H9 (cell line): ENCODE results near the gene HLA-F. TPM values are rescaled to one million over a fixed set of nuclear protein-coding genes. Genes with fewer than 3 reads are reported as not detected.

Experiments
- DNase-seq: peaks from one replicate; pipeline ENCODE4 v3.0.0-alpha.2; 2017
- H2AFZ ChIP-seq: one replicate; pipeline ENCODE4 v1.6.1; 2013; ENCODE audit warnings: mild to moderate bottlenecking, low read length, control low read depth, moderate library complexity
- H2AK5ac ChIP-seq: 2 replicates; pipeline ENCODE4 v1.6.1; 2013; ENCODE audit warnings: low read length, control low read depth, mixed read lengths; ENCODE audit not compliant: insufficient read length
- H2BK120ac ChIP-seq: one replicate; pipeline ENCODE4 v1.6.1; 2013; ENCODE audit warnings: low read depth, mild to moderate bottlenecking, low read length, control low read depth, inconsistent platforms; ENCODE audit not compliant: poor library complexity, severe bottlenecking
- H2BK12ac ChIP-seq: 2 replicates; pipeline ENCODE4 v1.6.1; 2013; ENCODE audit warnings: low read length, control low read depth, mixed read lengths, low read depth; ENCODE audit not compliant: insufficient read length
- H2BK15ac ChIP-seq: 2 replicates; pipeline ENCODE4 v1.6.1; 2013; ENCODE audit warnings: low read depth, low read length, control low read depth
- H2BK20ac ChIP-seq: one replicate; pipeline ENCODE4 v1.6.1; 2013; ENCODE audit warnings: low read depth, mild to moderate bottlenecking, low read length, control low read depth, inconsistent platforms; ENCODE audit not compliant: poor library complexity, severe bottlenecking
- H2BK5ac ChIP-seq: 2 replicates; pipeline ENCODE4 v1.6.1; 2013; ENCODE audit warnings: low read length, control low read depth, mixed read lengths; ENCODE audit not compliant: insufficient read length
- H3K14ac ChIP-seq: 2 replicates; pipeline ENCODE4 v1.6.1; 2013; ENCODE audit warnings: low read length, control low read depth; ENCODE audit not compliant: insufficient read depth
- H3K18ac ChIP-seq: 2 replicates; pipeline ENCODE4 v1.6.1; 2013; ENCODE audit warnings: low read depth, mild to moderate bottlenecking, mixed read lengths, low read length, control low read depth; ENCODE audit not compliant: insufficient read length
- H3K23ac ChIP-seq: 2 replicates; pipeline ENCODE4 v1.6.1; 2013; ENCODE audit warnings: low read length, control low read depth, mixed read lengths, low read depth; ENCODE audit not compliant: insufficient read length
- H3K23me2 ChIP-seq: 2 replicates; pipeline ENCODE4 v1.6.1; 2013; ENCODE audit warnings: low read depth, mild to moderate bottlenecking, mixed read lengths, low read length, control low read depth; ENCODE audit not compliant: insufficient read length, poor library complexity, severe bottlenecking
- H3K27ac ChIP-seq: 2 replicates; pipeline ENCODE4 v1.5.1; 2013; ENCODE audit warnings: low read length, control low read depth, mixed read lengths, low read depth; ENCODE audit not compliant: insufficient read length
- H3K27me3 ChIP-seq: 2 replicates; pipeline ENCODE4 v1.6.1; 2013; ENCODE audit warnings: low read length, control low read depth, inconsistent platforms; ENCODE audit not compliant: insufficient read depth
- H3K4ac ChIP-seq: 2 replicates; pipeline ENCODE4 v1.6.1; 2013; ENCODE audit warnings: low read depth, mild to moderate bottlenecking, control low read depth, inconsistent platforms, low read length, moderate library complexity
- H3K4me1 ChIP-seq: 2 replicates; pipeline ENCODE4 v1.6.1; 2013; ENCODE audit warnings: low read length, control low read depth, inconsistent platforms; ENCODE audit not compliant: insufficient read depth
- H3K4me2 ChIP-seq: 2 replicates; pipeline ENCODE4 v1.6.1; 2013; ENCODE audit warnings: low read length, control low read depth, mixed read lengths; ENCODE audit not compliant: insufficient read length, insufficient read depth
- H3K56ac ChIP-seq: 2 replicates; pipeline ENCODE4 v1.6.1; 2013; ENCODE audit warnings: low read depth, mild to moderate bottlenecking, mixed read lengths, low read length, control low read depth; ENCODE audit not compliant: insufficient read length
- H3K79me1 ChIP-seq: 2 replicates; pipeline ENCODE4 v1.6.1; 2013; ENCODE audit warnings: low read depth, mild to moderate bottlenecking, moderate library complexity, low read length, control low read depth, inconsistent platforms; ENCODE audit not compliant: insufficient read depth, poor library complexity, severe bottlenecking
- H3K79me2 ChIP-seq: 2 replicates; pipeline ENCODE4 v1.6.1; 2013; ENCODE audit warnings: low read length, control low read depth, inconsistent platforms; ENCODE audit not compliant: insufficient read depth
- H3K9ac ChIP-seq: 2 replicates; pipeline ENCODE4 v1.6.1; 2013; ENCODE audit warnings: low read length, control low read depth, mixed read lengths; ENCODE audit not compliant: insufficient read length; ENCODE audit errors: extremely low read depth
- H3K9me3 ChIP-seq: one replicate; pipeline ENCODE4 v1.6.1; 2013; ENCODE audit warnings: low read depth, low read length, inconsistent platforms; ENCODE audit not compliant: control insufficient read depth
- H3T11ph ChIP-seq: one replicate; pipeline ENCODE4 v1.6.1; 2013; ENCODE audit warnings: mild to moderate bottlenecking, low read length, control low read depth, inconsistent platforms
- H4K20me1 ChIP-seq: one replicate; pipeline ENCODE4 v1.6.1; 2013; ENCODE audit not compliant: control insufficient read depth, insufficient read length, insufficient read depth
- H4K5ac ChIP-seq: 2 replicates; pipeline ENCODE4 v1.6.1; 2013; ENCODE audit warnings: low read depth, mild to moderate bottlenecking, mixed read lengths, low read length, control low read depth; ENCODE audit not compliant: insufficient read length
- H4K8ac ChIP-seq: replicated peaks from 2 replicates; pipeline ENCODE4 v1.6.1; 2013; ENCODE audit warnings: low read length, control low read depth, mixed read lengths, low read depth; ENCODE audit not compliant: insufficient read length
- H4K91ac ChIP-seq: 2 replicates; pipeline ENCODE4 v1.6.1; 2013; ENCODE audit warnings: low read depth, mild to moderate bottlenecking, moderate library complexity, mixed read lengths, low read length, control low read depth; ENCODE audit not compliant: insufficient read length
- H3K27ac Mint-ChIP-seq, 3 experiments: 2 replicates in 2 of 3; 3 replicates in 1 of 3; pipeline ENCODE4 v1.8.0; 2020 to 2021; ENCODE audit warnings: mixed read lengths in 3 of 3, mild to moderate bottlenecking in 1 of 3, moderate library complexity in 1 of 3
- H3K27me3 Mint-ChIP-seq: 2 replicates; pipeline ENCODE4 v1.8.0; 2021; ENCODE audit warnings: low read depth, mild to moderate bottlenecking, moderate library complexity, mixed read lengths
- H3K36me3 Mint-ChIP-seq, 3 experiments: 2 replicates in 2 of 3; 3 replicates in 1 of 3; pipeline ENCODE4 v1.8.0; 2020 to 2021; ENCODE audit warnings: low read depth in 3 of 3, mixed read lengths in 3 of 3; ENCODE audit not compliant: insufficient read depth in 1 of 3
- H3K4me1 Mint-ChIP-seq, 2 experiments: 2 replicates each; pipeline ENCODE4 v1.8.0; 2020; ENCODE audit warnings: mixed read lengths in 2 of 2
- H3K4me3 Mint-ChIP-seq, 2 experiments: 2 replicates in 1 of 2; 3 replicates in 1 of 2; pipeline ENCODE4 v1.8.0; 2020 to 2021; ENCODE audit warnings: mild to moderate bottlenecking in 2 of 2, mixed read lengths in 2 of 2, moderate library complexity in 1 of 2
- H3K9me3 Mint-ChIP-seq, 2 experiments: 2 replicates in 1 of 2; 3 replicates in 1 of 2; pipeline ENCODE4 v1.8.0; 2020; ENCODE audit warnings: mild to moderate bottlenecking in 2 of 2, mixed read lengths in 2 of 2, moderate library complexity in 1 of 2
- WGBS: extraction: QIAGEN DNeasy Blood & Tissue Kit; methylation state at CpG from one replicate; pipeline ENCODE4 v1.1.7; 2013; ENCODE audit warnings: missing lambda C conversion rate, low lambda C conversion rate, mixed read lengths; ENCODE audit not compliant: insufficient read length; ENCODE audit errors: extremely low coverage; 5-methylcytosine and 5-hydroxymethylcytosine counted together
- total RNA-seq: library from RNA; stranded (reverse); gene quantifications from 2 replicates; pipeline ENCODE4 v1.2.1, GENCODE V29; 2021
- TF ChIP-seq, protein P1 (sequence below): fragments of 200-600 bp; sonication (generic); conservative IDR thresholded peaks from 3 replicates; pipeline ENCODE4 v1.8.0; 2021; ENCODE audit warnings: antibody characterized with exemption, mild to moderate bottlenecking

Gene HLA-F
- total RNA-seq, 1 experiment from 2014 or later, result 7.4 TPM

DNA sequence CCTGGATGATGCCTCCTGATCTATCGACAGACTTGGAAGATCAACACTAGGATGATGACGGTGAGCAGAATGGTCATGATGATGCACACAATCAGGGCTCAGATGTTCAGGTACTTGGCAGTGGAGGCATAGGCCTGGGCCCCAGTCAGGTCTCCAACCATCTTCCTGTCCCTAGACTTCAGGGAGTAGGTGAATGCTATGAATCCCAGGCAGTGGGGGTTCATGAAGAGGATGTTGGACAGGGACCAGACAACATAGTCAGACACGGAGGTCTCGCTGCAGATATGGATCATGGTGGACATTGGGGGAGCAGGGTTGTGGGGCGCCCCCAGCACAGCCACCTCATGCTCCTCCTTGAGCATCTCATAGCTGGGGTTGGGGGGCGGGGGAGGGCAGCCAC lies 27.5 kb downstream of the HLA-F start:
- peak overlapping the region in 1 of 2 experiments; percentile 1; a peak in 1 of 5 replicates for H3K4me3 Mint-ChIP-seq
- H3K27ac ChIP-seq, result no peak overlapping the region
- no peak overlapping the region for H4K8ac ChIP-seq
- no peak for DNase-seq
- H3K4me1 ChIP-seq, result peaks cover 3% of the 10 kb centered on the region; the same call in 1 of the 2 replicates
- H4K91ac ChIP-seq, result no peak overlapping the region
- no peak overlapping the region for H3K23ac ChIP-seq
- H3K79me1 ChIP-seq, result no peaks in the 10 kb centered on the region
- H3K36me3 Mint-ChIP-seq, result peaks cover 0 to 12% (median 6%) of the 10 kb centered on the region in 3 experiments; a peak in 6 of 7 replicates
- H3K56ac ChIP-seq, result no peak overlapping the region
- H3K4ac ChIP-seq, result no peak overlapping the region
- no peak overlapping the region for H2AK5ac ChIP-seq
- H3K27me3 ChIP-seq, result peaks cover 6% of the 10 kb centered on the region; the same call in 1 of the 2 replicates
- no CpG with 5 or more reads among the region's 6 CpGs for WGBS
- no peaks in the 10 kb centered on the region for H3K9me3 ChIP-seq
- H3K4me1 Mint-ChIP-seq, result peaks cover 28 to 29% of the 10 kb centered on the region in 2 experiments
- TF ChIP-seq, protein P1, sequence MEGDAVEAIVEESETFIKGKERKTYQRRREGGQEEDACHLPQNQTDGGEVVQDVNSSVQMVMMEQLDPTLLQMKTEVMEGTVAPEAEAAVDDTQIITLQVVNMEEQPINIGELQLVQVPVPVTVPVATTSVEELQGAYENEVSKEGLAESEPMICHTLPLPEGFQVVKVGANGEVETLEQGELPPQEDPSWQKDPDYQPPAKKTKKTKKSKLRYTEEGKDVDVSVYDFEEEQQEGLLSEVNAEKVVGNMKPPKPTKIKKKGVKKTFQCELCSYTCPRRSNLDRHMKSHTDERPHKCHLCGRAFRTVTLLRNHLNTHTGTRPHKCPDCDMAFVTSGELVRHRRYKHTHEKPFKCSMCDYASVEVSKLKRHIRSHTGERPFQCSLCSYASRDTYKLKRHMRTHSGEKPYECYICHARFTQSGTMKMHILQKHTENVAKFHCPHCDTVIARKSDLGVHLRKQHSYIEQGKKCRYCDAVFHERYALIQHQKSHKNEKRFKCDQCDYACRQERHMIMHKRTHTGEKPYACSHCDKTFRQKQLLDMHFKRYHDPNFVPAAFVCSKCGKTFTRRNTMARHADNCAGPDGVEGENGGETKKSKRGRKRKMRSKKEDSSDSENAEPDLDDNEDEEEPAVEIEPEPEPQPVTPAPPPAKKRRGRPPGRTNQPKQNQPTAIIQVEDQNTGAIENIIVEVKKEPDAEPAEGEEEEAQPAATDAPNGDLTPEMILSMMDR, result no peak
- H2BK15ac ChIP-seq, result no peak overlapping the region
- no peak overlapping the region for H3K4me2 ChIP-seq
- peaks cover 62% of the 10 kb centered on the region for H3K27me3 Mint-ChIP-seq
- H2BK20ac ChIP-seq, result no peak overlapping the region
- no peak overlapping the region for H3K18ac ChIP-seq
- H4K20me1 ChIP-seq, result no peaks in the 10 kb centered on the region
- H4K5ac ChIP-seq, result no peak overlapping the region
- no peak overlapping the region for H3K27ac Mint-ChIP-seq
- no peak overlapping the region for H2BK5ac ChIP-seq
- peaks cover 0 to 4% of the 10 kb centered on the region in 2 experiments; a peak in 3 of 5 replicates for H3K9me3 Mint-ChIP-seq
- no peak overlapping the region for H2BK12ac ChIP-seq
- H2AFZ ChIP-seq, result no peak overlapping the region
- H2BK120ac ChIP-seq, result no peak overlapping the region
- H3K9ac ChIP-seq, result no peak overlapping the region
- no peak overlapping the region for H3K14ac ChIP-seq
- H3K23me2 ChIP-seq, result peaks cover 18% of the 10 kb centered on the region
- no peak overlapping the region for H3T11ph ChIP-seq
- no peaks in the 10 kb centered on the region for H3K79me2 ChIP-seq
